SK-N-SH (cell line): ENCODE measurements around the gene RNF151.

Experiments
- RFX5 ChIP-seq: IDR thresholded peaks from 2 replicates; pipeline ENCODE4 v1.6.1; 2012; ENCODE audit warnings: mild to moderate bottlenecking, improper control_type of control experiment, low read length
- TF ChIP-seq, protein P1 (sequence below): fragments of 200-600 bp; sonication (generic); IDR thresholded peaks from 2 replicates; pipeline ENCODE4 v1.6.1; 2017; ENCODE audit warnings: antibody characterized with exemption, mild to moderate bottlenecking, moderate library complexity

DNA sequence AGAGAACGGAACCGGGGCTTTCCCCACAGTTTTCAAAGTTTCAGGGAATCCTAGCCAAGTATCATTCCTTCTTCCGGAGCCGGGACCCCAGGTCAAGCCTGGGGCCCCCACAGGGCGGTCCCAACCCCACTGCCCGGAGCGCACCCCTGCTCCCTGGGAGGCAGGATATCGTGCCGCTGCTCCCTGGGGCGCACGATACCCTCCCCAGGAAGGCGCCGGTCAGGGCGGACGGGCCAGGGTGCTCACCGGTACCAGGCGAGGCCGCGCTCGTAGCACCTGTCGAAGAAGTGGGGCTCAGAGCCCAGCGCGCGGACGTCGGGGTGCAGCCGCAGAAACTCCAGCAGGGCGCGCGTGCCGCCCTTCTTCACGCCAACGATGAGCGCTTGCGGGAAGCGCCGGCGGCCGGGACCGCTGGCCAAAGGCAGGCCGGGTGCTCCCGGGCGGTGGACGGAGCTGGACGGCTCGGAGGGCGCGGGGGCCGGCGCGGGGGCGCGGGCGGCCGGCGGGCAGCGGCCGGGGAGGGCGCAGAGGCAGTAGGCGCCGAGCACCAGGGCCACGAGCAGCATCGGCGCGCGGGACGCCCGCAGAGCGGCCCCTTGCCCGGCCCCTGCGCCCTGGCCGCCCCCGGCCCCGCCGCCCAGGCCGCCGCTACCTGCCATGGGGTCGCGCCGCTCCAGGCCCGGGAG, 48.8 kb upstream of the RNF151 start:
- TF ChIP-seq RFX5: no peak
- TF ChIP-seq, protein P1, sequence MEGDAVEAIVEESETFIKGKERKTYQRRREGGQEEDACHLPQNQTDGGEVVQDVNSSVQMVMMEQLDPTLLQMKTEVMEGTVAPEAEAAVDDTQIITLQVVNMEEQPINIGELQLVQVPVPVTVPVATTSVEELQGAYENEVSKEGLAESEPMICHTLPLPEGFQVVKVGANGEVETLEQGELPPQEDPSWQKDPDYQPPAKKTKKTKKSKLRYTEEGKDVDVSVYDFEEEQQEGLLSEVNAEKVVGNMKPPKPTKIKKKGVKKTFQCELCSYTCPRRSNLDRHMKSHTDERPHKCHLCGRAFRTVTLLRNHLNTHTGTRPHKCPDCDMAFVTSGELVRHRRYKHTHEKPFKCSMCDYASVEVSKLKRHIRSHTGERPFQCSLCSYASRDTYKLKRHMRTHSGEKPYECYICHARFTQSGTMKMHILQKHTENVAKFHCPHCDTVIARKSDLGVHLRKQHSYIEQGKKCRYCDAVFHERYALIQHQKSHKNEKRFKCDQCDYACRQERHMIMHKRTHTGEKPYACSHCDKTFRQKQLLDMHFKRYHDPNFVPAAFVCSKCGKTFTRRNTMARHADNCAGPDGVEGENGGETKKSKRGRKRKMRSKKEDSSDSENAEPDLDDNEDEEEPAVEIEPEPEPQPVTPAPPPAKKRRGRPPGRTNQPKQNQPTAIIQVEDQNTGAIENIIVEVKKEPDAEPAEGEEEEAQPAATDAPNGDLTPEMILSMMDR: no peak
